ENCODE measurements around the gene SLAMF1.
"Not testable (repeated sequence)": the region's sequence is repeated elsewhere in the genome, so short reads cannot be mapped to it uniquely, and the experiment has no call there.

SLAMF1 gene

GRCh38 chr1:160640359-160641123 lies 6.3 kb downstream of the SLAMF1 start:
- DNase-seq (ENCODE audit: low read depth in 1 of 2, low spot score in 1 of 2): no peak

GRCh38 chr1:160639652-160640051 lies 7.2 kb downstream of the SLAMF1 start:
- no peak for DNase-seq (ENCODE audit: low read depth in 1 of 2, low spot score in 1 of 2)

- no peak for DNase-seq (ENCODE audit: low read depth in 1 of 2, low spot score in 1 of 2)
These were observed 7.9 kb downstream of the SLAMF1 start for GRCh38 chr1:160638926-160639325.

GRCh38 chr1:160638540-160638857 lies 8.3 kb downstream of the SLAMF1 start:
- no peak for DNase-seq (ENCODE audit: low read depth in 1 of 2, low spot score in 1 of 2)

- no peak for DNase-seq (ENCODE audit: low read depth in 1 of 2, low spot score in 1 of 2)
These were observed 8.9 kb downstream of the SLAMF1 start for GRCh38 chr1:160637821-160638539.

- DNase-seq (ENCODE audit: low read depth in 1 of 2, low spot score in 1 of 2): no peak
These were observed 9.8 kb downstream of the SLAMF1 start for GRCh38 chr1:160637065-160637464.

- no peak for DNase-seq (ENCODE audit: low read depth in 1 of 2, low spot score in 1 of 2)
These were observed 10.3 kb downstream of the SLAMF1 start for GRCh38 chr1:160636547-160636946.

- no peak for DNase-seq (ENCODE audit: low read depth in 1 of 2, low spot score in 1 of 2)
These were observed 10.8 kb downstream of the SLAMF1 start for GRCh38 chr1:160636076-160636475.

GRCh38 chr1:160634543-160635491 lies 12.0 kb downstream of the SLAMF1 start:
- DNase-seq (ENCODE audit: low read depth in 1 of 2, low spot score in 1 of 2): no peak

- no peak for DNase-seq (ENCODE audit: low read depth in 1 of 2, low spot score in 1 of 2)
These were observed 13.4 kb downstream of the SLAMF1 start for GRCh38 chr1:160633330-160633903.

GRCh38 chr1:160631983-160632625 lies 14.7 kb downstream of the SLAMF1 start:
- no peak for DNase-seq (ENCODE audit: low read depth in 1 of 2, low spot score in 1 of 2)

GRCh38 chr1:160630523-160631451 lies 16.1 kb downstream of the SLAMF1 start:
- no peak for DNase-seq (ENCODE audit: low read depth in 1 of 2, low spot score in 1 of 2)

- DNase-seq (ENCODE audit: low read depth in 1 of 2, low spot score in 1 of 2): peak in 1 of 2 donors; percentile 54
These were observed 17.3 kb downstream of the SLAMF1 start for GRCh38 chr1:160629286-160630210.

- DNase-seq (ENCODE audit: low read depth in 1 of 2, low spot score in 1 of 2): no peak
These were observed 18.0 kb downstream of the SLAMF1 start for GRCh38 chr1:160628799-160629263.

- not testable (repeated sequence) for DNase-seq (ENCODE audit: low read depth in 1 of 2, low spot score in 1 of 2)
These were observed 19.1 kb downstream of the SLAMF1 start for GRCh38 chr1:160627677-160628289.

GRCh38 chr1:160626509-160627342 lies 20.1 kb downstream of the SLAMF1 start:
- DNase-seq (ENCODE audit: low read depth in 1 of 2, low spot score in 1 of 2): no peak

Data from activated T-helper 1 cell treated with anti-CD3 and anti-CD28 coated beads, Interleukin-2, amount 50 U/mL, for 16 hours (primary cell).